Measurements from ENCODE around the gene RBM34.

GRCh38 chr1:235127732-235128455 lies 33.2 kb downstream of the RBM34 start:
- TF ChIP-seq, protein P1, sequence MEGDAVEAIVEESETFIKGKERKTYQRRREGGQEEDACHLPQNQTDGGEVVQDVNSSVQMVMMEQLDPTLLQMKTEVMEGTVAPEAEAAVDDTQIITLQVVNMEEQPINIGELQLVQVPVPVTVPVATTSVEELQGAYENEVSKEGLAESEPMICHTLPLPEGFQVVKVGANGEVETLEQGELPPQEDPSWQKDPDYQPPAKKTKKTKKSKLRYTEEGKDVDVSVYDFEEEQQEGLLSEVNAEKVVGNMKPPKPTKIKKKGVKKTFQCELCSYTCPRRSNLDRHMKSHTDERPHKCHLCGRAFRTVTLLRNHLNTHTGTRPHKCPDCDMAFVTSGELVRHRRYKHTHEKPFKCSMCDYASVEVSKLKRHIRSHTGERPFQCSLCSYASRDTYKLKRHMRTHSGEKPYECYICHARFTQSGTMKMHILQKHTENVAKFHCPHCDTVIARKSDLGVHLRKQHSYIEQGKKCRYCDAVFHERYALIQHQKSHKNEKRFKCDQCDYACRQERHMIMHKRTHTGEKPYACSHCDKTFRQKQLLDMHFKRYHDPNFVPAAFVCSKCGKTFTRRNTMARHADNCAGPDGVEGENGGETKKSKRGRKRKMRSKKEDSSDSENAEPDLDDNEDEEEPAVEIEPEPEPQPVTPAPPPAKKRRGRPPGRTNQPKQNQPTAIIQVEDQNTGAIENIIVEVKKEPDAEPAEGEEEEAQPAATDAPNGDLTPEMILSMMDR (IDR thresholded peaks at IDR 0.05), result no peak
- TF ChIP-seq POLR2A (IDR thresholded peaks at IDR 0.05), result no peak

Measured in right lobe of liver (tissue), 4 donors.